Ishikawa (cell line): Measurements from ENCODE around the gene PKN2.

Experiments
- CEBPB ChIP-seq: IDR thresholded peaks from 2 replicates; pipeline ENCODE4 v1.6.1; 2012
- CREB1 ChIP-seq: IDR thresholded peaks from 2 replicates; pipeline ENCODE4 v1.6.1; 2012; ENCODE audit warnings: low read depth
- EGR1 ChIP-seq: IDR thresholded peaks from 2 replicates; pipeline ENCODE4 v1.6.1; 2012
- EP300 ChIP-seq: IDR thresholded peaks from 2 replicates; pipeline ENCODE4 v1.6.1; 2012; ENCODE audit warnings: borderline replicate concordance
- FOXM1 ChIP-seq: IDR thresholded peaks from 2 replicates; pipeline ENCODE4 v1.6.1; 2012; ENCODE audit warnings: low read depth, borderline replicate concordance
- MAX ChIP-seq: IDR thresholded peaks from 2 replicates; pipeline ENCODE4 v1.6.1; 2012
- NFIC ChIP-seq: IDR thresholded peaks from 2 replicates; pipeline ENCODE4 v1.6.1; 2012
- RAD21 ChIP-seq: IDR thresholded peaks from 2 replicates; pipeline ENCODE4 v1.6.1; 2012; ENCODE audit warnings: low read depth
- REST ChIP-seq: IDR thresholded peaks from 2 replicates; pipeline ENCODE4 v1.6.1; 2012; ENCODE audit warnings: low read depth, mild to moderate bottlenecking
- TAF1 ChIP-seq: IDR thresholded peaks from 2 replicates; pipeline ENCODE4 v1.6.1; 2012; ENCODE audit warnings: low read depth, mild to moderate bottlenecking
- TCF12 ChIP-seq: IDR thresholded peaks from 2 replicates; pipeline ENCODE4 v1.6.1; 2012; ENCODE audit warnings: low read depth
- TEAD4 ChIP-seq: IDR thresholded peaks from 2 replicates; pipeline ENCODE4 v1.6.1; 2012
- USF1 ChIP-seq: IDR thresholded peaks from 2 replicates; pipeline ENCODE4 v1.6.1; 2012
- YY1 ChIP-seq: IDR thresholded peaks from 2 replicates; pipeline ENCODE4 v1.6.1; 2012; ENCODE audit warnings: low read depth
- ZBTB7A ChIP-seq: IDR thresholded peaks from 2 replicates; pipeline ENCODE4 v1.6.1; 2012; ENCODE audit warnings: low read depth

The PKN2 gene

GRCh38 chr1:88768187-88768586 lies 84.1 kb downstream of the PKN2 start:
- no peak for TF ChIP-seq RAD21
- no peak for TF ChIP-seq USF1
- no peak for TF ChIP-seq CREB1
- TF ChIP-seq EGR1: no peak
- TF ChIP-seq CEBPB: no peak
- no peak for TF ChIP-seq EP300
- no peak for TF ChIP-seq FOXM1
- no peak for TF ChIP-seq MAX
- TF ChIP-seq TEAD4: no peak
- no peak for TF ChIP-seq YY1
- no peak for TF ChIP-seq TCF12
- TF ChIP-seq TAF1: no peak
- TF ChIP-seq REST: no peak
- TF ChIP-seq ZBTB7A: no peak
- no peak for TF ChIP-seq NFIC

- TF ChIP-seq REST (no peak), FOXM1 (no peak), TAF1 (no peak), TCF12 (no peak), CEBPB (no peak), EP300 (no peak), MAX (no peak), TEAD4 (no peak), ZBTB7A (no peak), YY1 (no peak), RAD21 (no peak), CREB1 (no peak), EGR1 (no peak), NFIC (no peak), USF1 (no peak)
Measured at GRCh38 chr1:88768816-88769215, 84.7 kb downstream of the PKN2 start.

- no peak for TF ChIP-seq TEAD4
- TF ChIP-seq REST: no peak
- TF ChIP-seq USF1: no peak
- TF ChIP-seq MAX: no peak
- TF ChIP-seq TAF1: no peak
- no peak for TF ChIP-seq EP300
- TF ChIP-seq CREB1: no peak
- no peak for TF ChIP-seq TCF12
- TF ChIP-seq NFIC: no peak
- TF ChIP-seq FOXM1: no peak
- TF ChIP-seq CEBPB: no peak
- no peak for TF ChIP-seq ZBTB7A
- TF ChIP-seq YY1: no peak
- no peak for TF ChIP-seq RAD21
Measured at GRCh38 chr1:88773540-88774150, 89.6 kb downstream of the PKN2 start.

- TF ChIP-seq TEAD4: no peak
- TF ChIP-seq FOXM1: no peak
- 0 out of 2 replicates have a peak, but pooled peaks have one; percentile 12 for TF ChIP-seq USF1
- TF ChIP-seq EP300: peak; percentile 62; the same call in 1 of the 2 replicates
Measured at GRCh38 chr1:88774151-88774556, 90.1 kb downstream of the PKN2 start.
